Measurements from ENCODE around the gene DOC2A.

DNA sequence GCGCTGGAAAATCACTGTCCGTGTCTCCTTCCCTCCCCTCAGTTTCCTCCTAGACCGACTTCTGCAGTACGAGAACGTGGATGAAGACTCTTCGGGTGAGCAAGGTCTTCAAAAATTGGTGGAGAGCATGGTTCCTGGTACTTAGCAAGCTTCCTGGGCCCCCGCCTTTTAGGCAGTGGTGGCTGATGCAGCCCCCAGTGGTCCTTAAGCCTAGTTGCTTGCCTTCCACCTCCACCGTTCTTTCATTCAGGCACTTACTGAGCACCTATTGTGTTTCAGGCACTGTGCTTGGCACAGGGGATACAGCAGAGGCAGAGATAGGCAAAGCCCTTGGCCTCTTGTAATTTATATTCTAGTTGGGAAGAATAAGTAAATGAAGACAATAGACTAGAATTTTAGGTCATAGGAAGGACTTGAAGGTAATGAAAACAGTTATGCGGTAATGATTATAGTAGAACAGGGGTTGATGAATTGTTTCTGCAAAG, 14.0 kb downstream of the DOC2A start:
- no peak for TF ChIP-seq EZH2phosphoT487 (IDR thresholded peaks at IDR 0.05; ENCODE audit: unreplicated experiment)
- no peak for TF ChIP-seq EZH2 (IDR thresholded peaks at IDR 0.05; ENCODE audit: low read depth, unreplicated experiment)
- TF ChIP-seq, protein P1, sequence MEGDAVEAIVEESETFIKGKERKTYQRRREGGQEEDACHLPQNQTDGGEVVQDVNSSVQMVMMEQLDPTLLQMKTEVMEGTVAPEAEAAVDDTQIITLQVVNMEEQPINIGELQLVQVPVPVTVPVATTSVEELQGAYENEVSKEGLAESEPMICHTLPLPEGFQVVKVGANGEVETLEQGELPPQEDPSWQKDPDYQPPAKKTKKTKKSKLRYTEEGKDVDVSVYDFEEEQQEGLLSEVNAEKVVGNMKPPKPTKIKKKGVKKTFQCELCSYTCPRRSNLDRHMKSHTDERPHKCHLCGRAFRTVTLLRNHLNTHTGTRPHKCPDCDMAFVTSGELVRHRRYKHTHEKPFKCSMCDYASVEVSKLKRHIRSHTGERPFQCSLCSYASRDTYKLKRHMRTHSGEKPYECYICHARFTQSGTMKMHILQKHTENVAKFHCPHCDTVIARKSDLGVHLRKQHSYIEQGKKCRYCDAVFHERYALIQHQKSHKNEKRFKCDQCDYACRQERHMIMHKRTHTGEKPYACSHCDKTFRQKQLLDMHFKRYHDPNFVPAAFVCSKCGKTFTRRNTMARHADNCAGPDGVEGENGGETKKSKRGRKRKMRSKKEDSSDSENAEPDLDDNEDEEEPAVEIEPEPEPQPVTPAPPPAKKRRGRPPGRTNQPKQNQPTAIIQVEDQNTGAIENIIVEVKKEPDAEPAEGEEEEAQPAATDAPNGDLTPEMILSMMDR (conservative IDR thresholded peaks at IDR 0.05; ENCODE audit: low read depth in 2 of 2) = no peak
- TF ChIP-seq, protein P2, sequence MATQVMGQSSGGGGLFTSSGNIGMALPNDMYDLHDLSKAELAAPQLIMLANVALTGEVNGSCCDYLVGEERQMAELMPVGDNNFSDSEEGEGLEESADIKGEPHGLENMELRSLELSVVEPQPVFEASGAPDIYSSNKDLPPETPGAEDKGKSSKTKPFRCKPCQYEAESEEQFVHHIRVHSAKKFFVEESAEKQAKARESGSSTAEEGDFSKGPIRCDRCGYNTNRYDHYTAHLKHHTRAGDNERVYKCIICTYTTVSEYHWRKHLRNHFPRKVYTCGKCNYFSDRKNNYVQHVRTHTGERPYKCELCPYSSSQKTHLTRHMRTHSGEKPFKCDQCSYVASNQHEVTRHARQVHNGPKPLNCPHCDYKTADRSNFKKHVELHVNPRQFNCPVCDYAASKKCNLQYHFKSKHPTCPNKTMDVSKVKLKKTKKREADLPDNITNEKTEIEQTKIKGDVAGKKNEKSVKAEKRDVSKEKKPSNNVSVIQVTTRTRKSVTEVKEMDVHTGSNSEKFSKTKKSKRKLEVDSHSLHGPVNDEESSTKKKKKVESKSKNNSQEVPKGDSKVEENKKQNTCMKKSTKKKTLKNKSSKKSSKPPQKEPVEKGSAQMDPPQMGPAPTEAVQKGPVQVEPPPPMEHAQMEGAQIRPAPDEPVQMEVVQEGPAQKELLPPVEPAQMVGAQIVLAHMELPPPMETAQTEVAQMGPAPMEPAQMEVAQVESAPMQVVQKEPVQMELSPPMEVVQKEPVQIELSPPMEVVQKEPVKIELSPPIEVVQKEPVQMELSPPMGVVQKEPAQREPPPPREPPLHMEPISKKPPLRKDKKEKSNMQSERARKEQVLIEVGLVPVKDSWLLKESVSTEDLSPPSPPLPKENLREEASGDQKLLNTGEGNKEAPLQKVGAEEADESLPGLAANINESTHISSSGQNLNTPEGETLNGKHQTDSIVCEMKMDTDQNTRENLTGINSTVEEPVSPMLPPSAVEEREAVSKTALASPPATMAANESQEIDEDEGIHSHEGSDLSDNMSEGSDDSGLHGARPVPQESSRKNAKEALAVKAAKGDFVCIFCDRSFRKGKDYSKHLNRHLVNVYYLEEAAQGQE (IDR thresholded peaks at IDR 0.05; ENCODE audit: unreplicated experiment) = no peak
- TF ChIP-seq JUNB (IDR thresholded peaks at IDR 0.05; ENCODE audit: unreplicated experiment) = no peak
- TF ChIP-seq, protein P3, sequence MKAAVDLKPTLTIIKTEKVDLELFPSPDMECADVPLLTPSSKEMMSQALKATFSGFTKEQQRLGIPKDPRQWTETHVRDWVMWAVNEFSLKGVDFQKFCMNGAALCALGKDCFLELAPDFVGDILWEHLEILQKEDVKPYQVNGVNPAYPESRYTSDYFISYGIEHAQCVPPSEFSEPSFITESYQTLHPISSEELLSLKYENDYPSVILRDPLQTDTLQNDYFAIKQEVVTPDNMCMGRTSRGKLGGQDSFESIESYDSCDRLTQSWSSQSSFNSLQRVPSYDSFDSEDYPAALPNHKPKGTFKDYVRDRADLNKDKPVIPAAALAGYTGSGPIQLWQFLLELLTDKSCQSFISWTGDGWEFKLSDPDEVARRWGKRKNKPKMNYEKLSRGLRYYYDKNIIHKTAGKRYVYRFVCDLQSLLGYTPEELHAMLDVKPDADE (IDR thresholded peaks at IDR 0.05) = no peak
- TF ChIP-seq, protein P4, sequence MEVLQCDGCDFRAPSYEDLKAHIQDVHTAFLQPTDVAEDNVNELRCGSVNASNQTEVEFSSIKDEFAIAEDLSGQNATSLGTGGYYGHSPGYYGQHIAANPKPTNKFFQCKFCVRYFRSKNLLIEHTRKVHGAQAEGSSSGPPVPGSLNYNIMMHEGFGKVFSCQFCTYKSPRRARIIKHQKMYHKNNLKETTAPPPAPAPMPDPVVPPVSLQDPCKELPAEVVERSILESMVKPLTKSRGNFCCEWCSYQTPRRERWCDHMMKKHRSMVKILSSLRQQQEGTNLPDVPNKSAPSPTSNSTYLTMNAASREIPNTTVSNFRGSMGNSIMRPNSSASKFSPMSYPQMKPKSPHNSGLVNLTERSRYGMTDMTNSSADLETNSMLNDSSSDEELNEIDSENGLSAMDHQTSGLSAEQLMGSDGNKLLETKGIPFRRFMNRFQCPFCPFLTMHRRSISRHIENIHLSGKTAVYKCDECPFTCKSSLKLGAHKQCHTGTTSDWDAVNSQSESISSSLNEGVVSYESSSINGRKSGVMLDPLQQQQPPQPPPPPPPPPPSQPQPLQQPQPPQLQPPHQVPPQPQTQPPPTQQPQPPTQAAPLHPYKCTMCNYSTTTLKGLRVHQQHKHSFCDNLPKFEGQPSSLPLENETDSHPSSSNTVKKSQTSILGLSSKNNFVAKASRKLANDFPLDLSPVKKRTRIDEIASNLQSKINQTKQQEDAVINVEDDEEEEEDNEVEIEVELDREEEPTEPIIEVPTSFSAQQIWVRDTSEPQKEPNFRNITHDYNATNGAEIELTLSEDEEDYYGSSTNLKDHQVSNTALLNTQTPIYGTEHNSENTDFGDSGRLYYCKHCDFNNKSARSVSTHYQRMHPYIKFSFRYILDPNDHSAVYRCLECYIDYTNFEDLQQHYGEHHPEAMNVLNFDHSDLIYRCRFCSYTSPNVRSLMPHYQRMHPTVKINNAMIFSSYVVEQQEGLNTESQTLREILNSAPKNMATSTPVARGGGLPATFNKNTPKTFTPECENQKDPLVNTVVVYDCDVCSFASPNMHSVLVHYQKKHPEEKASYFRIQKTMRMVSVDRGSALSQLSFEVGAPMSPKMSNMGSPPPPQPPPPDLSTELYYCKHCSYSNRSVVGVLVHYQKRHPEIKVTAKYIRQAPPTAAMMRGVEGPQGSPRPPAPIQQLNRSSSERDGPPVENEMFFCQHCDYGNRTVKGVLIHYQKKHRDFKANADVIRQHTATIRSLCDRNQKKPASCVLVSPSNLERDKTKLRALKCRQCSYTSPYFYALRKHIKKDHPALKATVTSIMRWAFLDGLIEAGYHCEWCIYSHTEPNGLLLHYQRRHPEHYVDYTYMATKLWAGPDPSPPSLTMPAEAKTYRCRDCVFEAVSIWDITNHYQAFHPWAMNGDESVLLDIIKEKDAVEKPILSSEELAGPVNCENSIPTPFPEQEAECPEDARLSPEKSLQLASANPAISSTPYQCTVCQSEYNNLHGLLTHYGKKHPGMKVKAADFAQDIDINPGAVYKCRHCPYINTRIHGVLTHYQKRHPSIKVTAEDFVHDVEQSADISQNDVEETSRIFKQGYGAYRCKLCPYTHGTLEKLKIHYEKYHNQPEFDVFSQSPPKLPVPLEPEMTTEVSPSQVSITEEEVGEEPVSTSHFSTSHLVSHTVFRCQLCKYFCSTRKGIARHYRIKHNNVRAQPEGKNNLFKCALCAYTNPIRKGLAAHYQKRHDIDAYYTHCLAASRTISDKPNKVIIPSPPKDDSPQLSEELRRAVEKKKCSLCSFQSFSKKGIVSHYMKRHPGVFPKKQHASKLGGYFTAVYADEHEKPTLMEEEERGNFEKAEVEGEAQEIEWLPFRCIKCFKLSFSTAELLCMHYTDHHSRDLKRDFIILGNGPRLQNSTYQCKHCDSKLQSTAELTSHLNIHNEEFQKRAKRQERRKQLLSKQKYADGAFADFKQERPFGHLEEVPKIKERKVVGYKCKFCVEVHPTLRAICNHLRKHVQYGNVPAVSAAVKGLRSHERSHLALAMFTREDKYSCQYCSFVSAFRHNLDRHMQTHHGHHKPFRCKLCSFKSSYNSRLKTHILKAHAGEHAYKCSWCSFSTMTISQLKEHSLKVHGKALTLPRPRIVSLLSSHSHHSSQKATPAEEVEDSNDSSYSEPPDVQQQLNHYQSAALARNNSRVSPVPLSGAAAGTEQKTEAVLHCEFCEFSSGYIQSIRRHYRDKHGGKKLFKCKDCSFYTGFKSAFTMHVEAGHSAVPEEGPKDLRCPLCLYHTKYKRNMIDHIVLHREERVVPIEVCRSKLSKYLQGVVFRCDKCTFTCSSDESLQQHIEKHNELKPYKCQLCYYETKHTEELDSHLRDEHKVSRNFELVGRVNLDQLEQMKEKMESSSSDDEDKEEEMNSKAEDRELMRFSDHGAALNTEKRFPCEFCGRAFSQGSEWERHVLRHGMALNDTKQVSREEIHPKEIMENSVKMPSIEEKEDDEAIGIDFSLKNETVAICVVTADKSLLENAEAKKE (CRISPR knock-in tag; IDR thresholded peaks at IDR 0.05) = no peak

All from GM23338 (cell line).